ENCODE data around the gene SMU1. TPM values are rescaled to one million over a fixed set of nuclear protein-coding genes. Genes with fewer than 3 reads are reported as not detected.
A peak's percentile ranks its signal among the peaks of the same experiment; 100 is the strongest.

The SMU1 gene
- total RNA-seq, 1 experiment from 2014 or later, result 23.6 TPM

DNA sequence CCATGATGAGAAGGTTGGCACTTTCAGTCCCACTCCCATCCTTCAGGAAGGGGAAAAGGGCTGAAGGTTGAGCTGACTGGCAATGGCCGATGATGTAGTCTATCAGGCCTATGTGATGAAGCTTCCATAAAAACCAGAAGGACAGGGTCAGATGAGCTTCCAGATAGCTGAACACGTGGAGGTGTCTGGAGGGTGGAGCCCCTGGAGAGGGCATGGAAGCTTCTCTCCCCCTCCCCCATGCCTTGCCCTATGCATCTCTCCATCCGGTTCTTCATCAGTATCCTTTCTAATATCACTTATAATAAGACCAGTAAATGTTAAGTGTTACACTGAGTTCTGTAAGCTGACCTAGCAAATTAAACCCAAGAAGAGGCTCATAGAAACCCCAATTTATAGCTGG, 32.6 kb upstream of the SMU1 start:
- ChIA-PET CTCF (no interaction called here), POLR2A (no interaction called here)
- no peaks in the 10 kb centered on the region for H3K9me3 ChIP-seq
- Mint-ChIP-seq H3K4me1 (ENCODE audit: low read depth, unreplicated experiment) (peaks cover 12% of the 10 kb centered on the region), H3K36me3 (ENCODE audit: insufficient read depth, unreplicated experiment) (peaks cover 78% of the 10 kb centered on the region), H3K9me3 (ENCODE audit: unreplicated experiment) (no peaks in the 10 kb centered on the region), H3K27ac (ENCODE audit: unreplicated experiment) (no peak overlapping the region), H3K4me3 (ENCODE audit: unreplicated experiment) (no peak overlapping the region), H3K27me3 (ENCODE audit: insufficient read depth, unreplicated experiment) (no peaks in the 10 kb centered on the region)
- TF ChIP-seq, protein P1, sequence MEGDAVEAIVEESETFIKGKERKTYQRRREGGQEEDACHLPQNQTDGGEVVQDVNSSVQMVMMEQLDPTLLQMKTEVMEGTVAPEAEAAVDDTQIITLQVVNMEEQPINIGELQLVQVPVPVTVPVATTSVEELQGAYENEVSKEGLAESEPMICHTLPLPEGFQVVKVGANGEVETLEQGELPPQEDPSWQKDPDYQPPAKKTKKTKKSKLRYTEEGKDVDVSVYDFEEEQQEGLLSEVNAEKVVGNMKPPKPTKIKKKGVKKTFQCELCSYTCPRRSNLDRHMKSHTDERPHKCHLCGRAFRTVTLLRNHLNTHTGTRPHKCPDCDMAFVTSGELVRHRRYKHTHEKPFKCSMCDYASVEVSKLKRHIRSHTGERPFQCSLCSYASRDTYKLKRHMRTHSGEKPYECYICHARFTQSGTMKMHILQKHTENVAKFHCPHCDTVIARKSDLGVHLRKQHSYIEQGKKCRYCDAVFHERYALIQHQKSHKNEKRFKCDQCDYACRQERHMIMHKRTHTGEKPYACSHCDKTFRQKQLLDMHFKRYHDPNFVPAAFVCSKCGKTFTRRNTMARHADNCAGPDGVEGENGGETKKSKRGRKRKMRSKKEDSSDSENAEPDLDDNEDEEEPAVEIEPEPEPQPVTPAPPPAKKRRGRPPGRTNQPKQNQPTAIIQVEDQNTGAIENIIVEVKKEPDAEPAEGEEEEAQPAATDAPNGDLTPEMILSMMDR (IDR thresholded peaks at IDR 0.05; ENCODE audit: insufficient read depth in 1 of 2, low read depth in 1 of 2, low read length in 1 of 2, severe bottlenecking in 1 of 2, unreplicated experiment in 1 of 2), result no peak
- no TSS peak for BruUV-seq (replicated peaks)
- no peak for DNase-seq
- intact Hi-C loops (cut with micrococcal nuclease; ENCODE audit: unreplicated experiment), result no loop called here
- no peaks in the 10 kb centered on the region; the same call in 1 of the 2 replicates for H3K4me1 ChIP-seq
- no peaks in the 10 kb centered on the region for H3K36me3 ChIP-seq (ENCODE audit: control insufficient read depth, insufficient read depth, low read length)
- no peak overlapping the region for H3K4me3 ChIP-seq (ENCODE audit: low read depth, low read length)
- H3K27me3 ChIP-seq (replicated peaks; ENCODE audit: control insufficient read depth, insufficient read depth, low read length), result no peaks in the 10 kb centered on the region

DNA sequence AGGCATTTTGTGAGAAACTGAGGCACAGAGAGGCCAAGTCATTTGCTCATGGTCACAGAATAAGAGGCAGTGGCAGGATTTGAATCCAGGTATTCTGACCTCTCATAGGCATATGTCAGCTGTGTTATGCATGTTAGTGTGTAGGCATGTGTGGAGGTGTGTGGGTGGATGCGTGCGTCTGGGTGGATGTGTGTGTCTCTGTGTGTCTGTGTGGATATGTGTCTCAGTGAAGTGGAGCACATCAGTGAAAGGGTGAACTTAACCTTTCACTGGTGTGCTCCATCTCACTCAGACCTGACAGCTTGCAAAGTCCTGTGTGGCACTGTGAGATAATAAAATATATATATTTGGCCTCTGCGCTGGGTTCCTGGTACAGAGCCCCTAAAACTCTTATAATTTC, 32.0 kb upstream of the SMU1 start:
- H3K27ac Mint-ChIP-seq (ENCODE audit: unreplicated experiment), result no peak overlapping the region
- BruUV-seq (replicated peaks), result no TSS peak
- Histone ChIP-seq H3K27me3 (replicated peaks; ENCODE audit: control insufficient read depth, insufficient read depth, low read length) (no peaks in the 10 kb centered on the region), H3K4me1 (peaks cover 1% of the 10 kb centered on the region; the same call in 1 of the 2 replicates), H3K36me3 (ENCODE audit: control insufficient read depth, insufficient read depth, low read length) (no peaks in the 10 kb centered on the region), H3K9me3 (no peaks in the 10 kb centered on the region), H3K4me3 (ENCODE audit: low read depth, low read length) (no peak overlapping the region)
- ChIA-PET CTCF (no interaction called here), POLR2A (no interaction called here)
- TF ChIP-seq, protein P1 (IDR thresholded peaks at IDR 0.05; ENCODE audit: insufficient read depth in 1 of 2, low read depth in 1 of 2, low read length in 1 of 2, severe bottlenecking in 1 of 2, unreplicated experiment in 1 of 2), result no peak
- H3K4me1 Mint-ChIP-seq (ENCODE audit: low read depth, unreplicated experiment), result peaks cover 18% of the 10 kb centered on the region
- H3K27me3 Mint-ChIP-seq (ENCODE audit: insufficient read depth, unreplicated experiment), result no peaks in the 10 kb centered on the region
- intact Hi-C loops (cut with micrococcal nuclease; ENCODE audit: unreplicated experiment), result no loop called here
- H3K4me3 Mint-ChIP-seq (ENCODE audit: unreplicated experiment), result no peak overlapping the region
- H3K9me3 Mint-ChIP-seq (ENCODE audit: unreplicated experiment), result no peaks in the 10 kb centered on the region
- H3K36me3 Mint-ChIP-seq (ENCODE audit: insufficient read depth, unreplicated experiment), result peaks cover 76% of the 10 kb centered on the region
- no peak for DNase-seq

DNA sequence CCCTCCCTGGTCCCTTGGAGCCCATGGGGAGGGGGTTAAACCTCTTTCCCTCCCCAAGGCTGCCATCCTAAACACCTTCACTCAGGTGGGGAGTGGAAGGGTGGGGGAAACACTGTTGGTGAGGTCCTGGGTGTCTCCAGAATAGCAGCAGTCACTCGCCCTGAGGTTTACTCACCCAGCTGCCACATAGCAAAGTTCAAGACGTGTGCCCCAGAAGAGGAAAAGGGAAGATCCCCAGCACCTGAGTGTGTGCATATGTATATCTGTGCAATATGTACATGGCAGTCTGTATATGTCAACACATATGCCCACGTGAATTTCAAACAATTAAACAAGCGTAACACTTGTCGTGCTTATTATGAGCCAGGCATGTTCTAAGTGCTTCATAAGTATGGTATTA, 31.3 kb upstream of the SMU1 start:
- POLR2A ChIA-PET, result no interaction called here
- H3K4me3 ChIP-seq (ENCODE audit: low read depth, low read length), result no peak overlapping the region
- CTCF ChIA-PET, result no interaction called here
- H3K4me1 ChIP-seq, result peaks cover 7% of the 10 kb centered on the region; the same call in 1 of the 2 replicates
- DNase-seq, result no peak
- H3K27me3 ChIP-seq (replicated peaks; ENCODE audit: control insufficient read depth, insufficient read depth, low read length), result no peaks in the 10 kb centered on the region
- no peaks in the 10 kb centered on the region for H3K9me3 Mint-ChIP-seq (ENCODE audit: unreplicated experiment)
- intact Hi-C loops (cut with micrococcal nuclease; ENCODE audit: unreplicated experiment), result no loop called here
- no TSS peak for BruUV-seq (replicated peaks)
- H3K4me3 Mint-ChIP-seq (ENCODE audit: unreplicated experiment), result no peak overlapping the region
- no peaks in the 10 kb centered on the region for H3K36me3 ChIP-seq (ENCODE audit: control insufficient read depth, insufficient read depth, low read length)
- peak overlapping the region; percentile 16 for H3K27ac Mint-ChIP-seq (ENCODE audit: unreplicated experiment)
- peaks cover 20% of the 10 kb centered on the region for H3K4me1 Mint-ChIP-seq (ENCODE audit: low read depth, unreplicated experiment)
- peaks cover 74% of the 10 kb centered on the region for H3K36me3 Mint-ChIP-seq (ENCODE audit: insufficient read depth, unreplicated experiment)
- TF ChIP-seq, protein P1 (IDR thresholded peaks at IDR 0.05; ENCODE audit: insufficient read depth in 1 of 2, low read depth in 1 of 2, low read length in 1 of 2, severe bottlenecking in 1 of 2, unreplicated experiment in 1 of 2), result no peak
- H3K27me3 Mint-ChIP-seq (ENCODE audit: insufficient read depth, unreplicated experiment), result no peaks in the 10 kb centered on the region
- no peaks in the 10 kb centered on the region for H3K9me3 ChIP-seq
